Esophagus squamous epithelium (tissue), 5 donors: ENCODE results near the gene LGI4. TPM values are rescaled to one million over a fixed set of nuclear protein-coding genes. Genes with fewer than 3 reads are reported as not detected.

Source experiments
- DNase-seq: peaks from one replicate; lab custom pipeline; 2025; lab: John Stamatoyannopoulos, UW
- H3K27ac ChIP-seq, 4 donors: fragments of 200-600 bp; sonication (generic); one replicate each; pipeline ENCODE4 v1.5.1; 2016 to 2019; ENCODE audit warnings: mild to moderate bottlenecking in 1 of 4
- H3K27me3 ChIP-seq, 4 donors: fragments of 200-600 bp; sonication (generic); 1 replicate in 3 of 4; 2 replicates in 1 of 4; pipeline versions ENCODE4 v1.5.1 to v1.6.0; 2017 to 2021; ENCODE audit warnings: antibody characterized with exemption in 1 of 4
- H3K36me3 ChIP-seq, 3 donors: fragments of 200-600 bp; sonication (generic); one replicate each; pipeline ENCODE4 v1.5.1; 2016 to 2019
- H3K4me1 ChIP-seq, 3 donors: fragments of 200-600 bp; sonication (generic); one replicate each; pipeline ENCODE4 v1.5.1; 2017 to 2019
- H3K4me3 ChIP-seq, 4 donors: fragments of 200-600 bp; sonication (generic); 1 replicate in 3 of 4; 2 replicates in 1 of 4; pipeline ENCODE4 v1.5.1; 2016 to 2019; ENCODE audit warnings: mild to moderate bottlenecking in 2 of 4, moderate library complexity in 1 of 4
- H3K9me3 ChIP-seq, 3 donors: fragments of 200-600 bp; sonication (generic); one replicate each; pipeline ENCODE4 v1.5.1; 2016 to 2019
- CTCF ChIP-seq, 6 experiments: fragments of 450-650 bp in 4 of 6; fragments of 200-600 bp in 2 of 6; sonication (generic) in 2 of 6; IDR thresholded peaks; one replicate each; pipeline ENCODE4 v1.5.1; 2016 to 2019; ENCODE audit warnings: antibody characterized with exemption in 6 of 6, mild to moderate bottlenecking in 4 of 6, moderate library complexity in 4 of 6
- POLR2A ChIP-seq, 4 donors: fragments of 450-650 bp; IDR thresholded peaks; one replicate each; pipeline ENCODE4 v1.6.1; 2017; ENCODE audit warnings: antibody characterized with exemption in 4 of 4, mild to moderate bottlenecking in 4 of 4, moderate library complexity in 3 of 4
- WGBS, 2 donors: methylation state at CpG; one replicate each; pipeline ENCODE4 v1.1.5; 2018; 5-methylcytosine and 5-hydroxymethylcytosine counted together
- intact Hi-C: fragments of 100-400 bp; cut with DNase I; formaldehyde crosslinking; loops from one replicate; pipeline ENCODE4 v1.15.0; 2022
- total RNA-seq, 4 donors: library from RNA; depleted of rRNA; stranded (reverse); fragments of >200 nt; gene quantifications; one replicate each; pipeline ENCODE4 v1.1.0, GENCODE V29; 2016
- donor health status: DM: yes; HTN: yes; CAD: no.

LGI4 gene
- total RNA-seq, 4 donors from 2014 or later: 1.3 to 8.2 (median 1.6) TPM

GRCh38 chr19:35116072-35116801 lies 18.6 kb downstream of the LGI4 start:
- Histone ChIP-seq H3K36me3 (peaks cover 0 to 2% (median 0%) of the 10 kb centered on the region in 3 donors), H3K27ac (peak overlapping the region; percentile 91 to 95 (median 93)), H3K4me1 (peaks cover 21 to 96% (median 27%) of the 10 kb centered on the region in 3 donors), H3K27me3 (no peaks in the 10 kb centered on the region), H3K9me3 (no peaks in the 10 kb centered on the region), H3K4me3 (peak overlapping the region; percentile 52 to 65 (median 58))
- TF ChIP-seq CTCF (IDR thresholded peaks at IDR 0.05): no peak
- TF ChIP-seq POLR2A (IDR thresholded peaks at IDR 0.05): peak in 2 of 4 donors; percentile 70 to 73
- intact Hi-C loops: no loop called here
- no peak for DNase-seq
- WGBS, 2 donors: 42 to 53% methylated on average over 9 to 10 of the region's 13 CpGs

GRCh38 chr19:35115177-35115951 lies 19.5 kb downstream of the LGI4 start, which contains the start of gene FXYD3:
Gene FXYD3 (plus strand): TSS chr19:35115823. CDS start chr19:35119377, 3,554 bp downstream.
- DNase-seq: no peak
- Histone ChIP-seq H3K27me3 (no peaks in the 10 kb centered on the region), H3K36me3 (no peaks in the 10 kb centered on the region), H3K4me1 (peaks cover 15 to 96% (median 20%) of the 10 kb centered on the region in 3 donors), H3K27ac (peak within 1 kb of the TSS; percentile 91 to 95 (median 93)), H3K9me3 (no peaks in the 10 kb centered on the region), H3K4me3 (peak within 1 kb of the TSS; percentile 52 to 65 (median 58))
- TF ChIP-seq CTCF (IDR thresholded peaks at IDR 0.05) (no peak), POLR2A (IDR thresholded peaks at IDR 0.05) (peak in 1 of 4 donors; percentile 35)
- intact Hi-C loops: no loop called here
- 20 to 23% methylated on average over 3 to 7 of the region's 14 CpGs for WGBS, 2 donors

- H3K9me3 ChIP-seq: no peaks in the 10 kb centered on the region
- no peak for DNase-seq
Observed at GRCh38 chr19:35114353-35115176, 20.3 kb downstream of the LGI4 start.

More at GRCh38 chr19:35114353-35115176, 20.3 kb downstream of the LGI4 start:
- H3K4me1 ChIP-seq: peaks cover 12 to 96% (median 13%) of the 10 kb centered on the region in 3 donors
- no peaks in the 10 kb centered on the region for H3K36me3 ChIP-seq
- TF ChIP-seq CTCF (IDR thresholded peaks at IDR 0.05): peak; percentile 93 to 99 (median 97)
- peak in 1 of 4 donors; percentile 12 for TF ChIP-seq POLR2A (IDR thresholded peaks at IDR 0.05)
- no peaks in the 10 kb centered on the region for H3K27me3 ChIP-seq
- intact Hi-C loops: no loop called here
- peak overlapping the region; percentile 91 to 95 (median 93) for H3K27ac ChIP-seq
- peak overlapping the region; percentile 52 to 65 (median 58) for H3K4me3 ChIP-seq
- WGBS, 2 donors: 1 to 5% methylated on average over 10 to 15 of the region's 23 CpGs
